ENCODE results near the gene NDUFAF4. TPM values are rescaled to one million over a fixed set of nuclear protein-coding genes. Genes with fewer than 3 reads are reported as not detected.

The NDUFAF4 gene
- total and polyA plus RNA-seq, 2 donors (not counting 3 experiments of a cell fraction or from before 2014, with no cell fraction given): 8.8 to 44.6 TPM

- H3K9ac ChIP-seq (replicated peaks; ENCODE audit: extremely low read depth, insufficient read depth, low read length): no peak overlapping the region
- H3K4me1 ChIP-seq (ENCODE audit: control insufficient read depth, extremely low read depth, insufficient read depth, low read length): peaks cover 10% of the 10 kb centered on the region
- H4K20me1 ChIP-seq (replicated peaks; ENCODE audit: control insufficient read depth, extremely low read depth, insufficient read depth, low read length): no peaks in the 10 kb centered on the region
- dilution Hi-C loops (cut with MboI; ENCODE audit: extremely low pct_ligation_motif_present, low sequenced_read_pairs) (no loop called here), intact Hi-C loops (cut with micrococcal nuclease) (no loop called here)
- H3K27me3 ChIP-seq (ENCODE audit: control insufficient read depth in 2 of 2, insufficient read depth in 2 of 2, low read length in 2 of 2): peaks cover 8 to 31% of the 10 kb centered on the region in 2 experiments
- no peak overlapping the region for H3K4me2 ChIP-seq (ENCODE audit: insufficient read depth, low read length)
- H3K36me3 ChIP-seq (ENCODE audit: control insufficient read depth in 2 of 2, extremely low read depth in 1 of 2, insufficient read depth in 2 of 2, low read length in 2 of 2): no peaks in the 10 kb centered on the region
- no peak overlapping the region for H2AFZ ChIP-seq (ENCODE audit: low read depth, low read length)
- no TSS peak for BruUV-seq (replicated peaks)
- POLR2A ChIA-PET: no interaction called here
- no peaks in the 10 kb centered on the region for H3K79me2 ChIP-seq (ENCODE audit: control insufficient read depth, insufficient read depth, low read length)
- H3K9me1 ChIP-seq (replicated peaks; ENCODE audit: control insufficient read depth, extremely low read depth, insufficient read depth, low read length): no peaks in the 10 kb centered on the region
- H3K4me3 ChIP-seq (replicated peaks in 1 of 3; ENCODE audit: insufficient read depth in 1 of 3, low read depth in 1 of 3, low read length in 3 of 3): no peak overlapping the region
- TF ChIP-seq GATA2 (IDR thresholded peaks at IDR 0.05; ENCODE audit: insufficient read depth, insufficient read length, low read depth, low read length) (no peak), FOS (IDR thresholded peaks at IDR 0.05; ENCODE audit: borderline replicate concordance, insufficient read depth, low read length) (no peak), MAX (IDR thresholded peaks at IDR 0.05; ENCODE audit: insufficient read depth, insufficient read length) (no peak), POLR2AphosphoS5 (IDR thresholded peaks at IDR 0.05; ENCODE audit: insufficient read depth, low read depth, low read length) (no peak), POLR2A (IDR thresholded peaks at IDR 0.05; ENCODE audit: low read depth, low read length) (no peak), JUN (IDR thresholded peaks at IDR 0.05; ENCODE audit: borderline replicate concordance, insufficient read depth, insufficient read length, low read depth) (no peak), EZH2 (IDR thresholded peaks at IDR 0.05; ENCODE audit: borderline replicate concordance, low read depth, low read length, severe bottlenecking) (no peak), MYC (IDR thresholded peaks at IDR 0.05; ENCODE audit: low read depth, low read length) (no peak)
- TF ChIP-seq, protein P1, sequence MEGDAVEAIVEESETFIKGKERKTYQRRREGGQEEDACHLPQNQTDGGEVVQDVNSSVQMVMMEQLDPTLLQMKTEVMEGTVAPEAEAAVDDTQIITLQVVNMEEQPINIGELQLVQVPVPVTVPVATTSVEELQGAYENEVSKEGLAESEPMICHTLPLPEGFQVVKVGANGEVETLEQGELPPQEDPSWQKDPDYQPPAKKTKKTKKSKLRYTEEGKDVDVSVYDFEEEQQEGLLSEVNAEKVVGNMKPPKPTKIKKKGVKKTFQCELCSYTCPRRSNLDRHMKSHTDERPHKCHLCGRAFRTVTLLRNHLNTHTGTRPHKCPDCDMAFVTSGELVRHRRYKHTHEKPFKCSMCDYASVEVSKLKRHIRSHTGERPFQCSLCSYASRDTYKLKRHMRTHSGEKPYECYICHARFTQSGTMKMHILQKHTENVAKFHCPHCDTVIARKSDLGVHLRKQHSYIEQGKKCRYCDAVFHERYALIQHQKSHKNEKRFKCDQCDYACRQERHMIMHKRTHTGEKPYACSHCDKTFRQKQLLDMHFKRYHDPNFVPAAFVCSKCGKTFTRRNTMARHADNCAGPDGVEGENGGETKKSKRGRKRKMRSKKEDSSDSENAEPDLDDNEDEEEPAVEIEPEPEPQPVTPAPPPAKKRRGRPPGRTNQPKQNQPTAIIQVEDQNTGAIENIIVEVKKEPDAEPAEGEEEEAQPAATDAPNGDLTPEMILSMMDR (IDR thresholded peaks at IDR 0.05; ENCODE audit: extremely low read depth in 1 of 2, insufficient read depth in 1 of 2, low read depth in 1 of 2, low read length in 2 of 2): no peak
- FAIRE-seq (no peak), DNase-seq (ENCODE audit: low read depth, low spot score) (no peak)
- H3K9me3 ChIP-seq (replicated peaks; ENCODE audit: control insufficient read depth, insufficient read depth, low read length): no peaks in the 10 kb centered on the region
- no peak overlapping the region for H3K27ac ChIP-seq (ENCODE audit: insufficient read depth, low read depth, low read length)
- CTCF ChIA-PET: no interaction called here
Observed at GRCh38 chr6:96841345-96841744, 56.3 kb downstream of the NDUFAF4 start.

Small RNAs within 50 kb of the gene (small RNA-seq; reads per million reads assigned to genes)
- not detected for gene RN7SL509P (ENCODE audit: insufficient read depth, insufficient read length, low read depth, low replicate concordance)

Other genes with a start within 250 kb of the NDUFAF4 start
- gene GPR63, start 60.4 kb downstream of the NDUFAF4 start, total RNA-seq: 0.09 and 0.13 TPM in 2 replicates
- 0.03 and 0.06 TPM in 2 replicates for gene GPR63, start 60.4 kb downstream of the NDUFAF4 start, polyA plus RNA-seq
- not detected in 2 replicates for gene KLHL32, start 26.8 kb upstream of the NDUFAF4 start, total RNA-seq
- gene KLHL32, start 26.8 kb upstream of the NDUFAF4 start, polyA plus RNA-seq: 0.04 and 0.10 TPM in 2 replicates

Data from endothelial cell of umbilical vein (primary cell).